ENCODE measurements around the gene ST3GAL2.

DNA sequence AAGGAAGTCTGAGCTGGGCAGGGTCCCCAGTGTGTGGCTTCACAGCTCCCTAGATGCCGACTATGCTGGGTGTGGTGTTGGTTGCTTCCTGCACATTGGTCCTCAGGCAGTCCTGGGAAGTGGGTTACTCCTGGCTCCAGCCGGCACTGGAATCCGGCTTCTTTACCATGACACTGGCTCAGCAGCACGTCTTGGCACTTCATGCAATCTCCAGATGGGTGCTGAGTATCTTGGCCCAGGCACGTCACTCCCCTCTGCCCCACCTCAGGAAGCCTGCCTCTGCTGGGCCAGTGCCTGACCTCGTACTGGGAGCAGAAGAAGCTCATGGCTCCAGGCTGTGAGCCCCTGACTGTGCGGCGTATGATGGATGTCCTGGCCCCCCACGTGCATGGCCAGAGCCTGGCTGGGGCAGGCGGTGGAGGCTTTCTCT is 40.0 kb upstream of the ST3GAL2 start:
- TF ChIP-seq, protein P1, sequence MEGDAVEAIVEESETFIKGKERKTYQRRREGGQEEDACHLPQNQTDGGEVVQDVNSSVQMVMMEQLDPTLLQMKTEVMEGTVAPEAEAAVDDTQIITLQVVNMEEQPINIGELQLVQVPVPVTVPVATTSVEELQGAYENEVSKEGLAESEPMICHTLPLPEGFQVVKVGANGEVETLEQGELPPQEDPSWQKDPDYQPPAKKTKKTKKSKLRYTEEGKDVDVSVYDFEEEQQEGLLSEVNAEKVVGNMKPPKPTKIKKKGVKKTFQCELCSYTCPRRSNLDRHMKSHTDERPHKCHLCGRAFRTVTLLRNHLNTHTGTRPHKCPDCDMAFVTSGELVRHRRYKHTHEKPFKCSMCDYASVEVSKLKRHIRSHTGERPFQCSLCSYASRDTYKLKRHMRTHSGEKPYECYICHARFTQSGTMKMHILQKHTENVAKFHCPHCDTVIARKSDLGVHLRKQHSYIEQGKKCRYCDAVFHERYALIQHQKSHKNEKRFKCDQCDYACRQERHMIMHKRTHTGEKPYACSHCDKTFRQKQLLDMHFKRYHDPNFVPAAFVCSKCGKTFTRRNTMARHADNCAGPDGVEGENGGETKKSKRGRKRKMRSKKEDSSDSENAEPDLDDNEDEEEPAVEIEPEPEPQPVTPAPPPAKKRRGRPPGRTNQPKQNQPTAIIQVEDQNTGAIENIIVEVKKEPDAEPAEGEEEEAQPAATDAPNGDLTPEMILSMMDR (IDR thresholded peaks at IDR 0.05) = no peak
- TF ChIP-seq CHD2 (IDR thresholded peaks at IDR 0.05; ENCODE audit: low read length, partially characterized antibody) (no peak), HOXB5 (CRISPR knock-in tag; IDR thresholded peaks at IDR 0.05) (no peak), CHD4 (IDR thresholded peaks at IDR 0.05; ENCODE audit: borderline replicate concordance) (no peak)
